Measurements from ENCODE around the gene PRR35.

PRR35 gene

GRCh38 chr16:582614-583331 is 22.6 kb downstream of the PRR35 start:
- DNase-seq = peak; percentile 17

GRCh38 chr16:583470-583814 is 23.2 kb downstream of the PRR35 start:
- peak; percentile 63 for DNase-seq

GRCh38 chr16:583815-584591 is 23.8 kb downstream of the PRR35 start:
- peak; percentile 74 for DNase-seq

- DNase-seq = peak; percentile 57
Observed at GRCh38 chr16:585351-585750, 25.2 kb downstream of the PRR35 start.

- no peak for DNase-seq
Observed at GRCh38 chr16:586047-586644, 26.0 kb downstream of the PRR35 start.

- DNase-seq = no peak
Observed at GRCh38 chr16:586645-587590, 26.7 kb downstream of the PRR35 start.

GRCh38 chr16:588639-588888 is 28.4 kb downstream of the PRR35 start:
- peak; percentile 35 for DNase-seq

GRCh38 chr16:588889-589657 is 28.9 kb downstream of the PRR35 start:
- peak; percentile 93 for DNase-seq

- peak; percentile 94 for DNase-seq
Observed at GRCh38 chr16:589658-590187, 29.5 kb downstream of the PRR35 start, which contains the start of gene RAB40C. TSS of gene RAB40C (plus strand) at chr16:590066. CDS start at chr16:590292, 226 bp downstream.

GRCh38 chr16:590188-590814 is 30.1 kb downstream of the PRR35 start:
- DNase-seq = no peak

GRCh38 chr16:590815-591200 is 30.6 kb downstream of the PRR35 start:
- no peak for DNase-seq

GRCh38 chr16:591231-591630 is 31.0 kb downstream of the PRR35 start:
- DNase-seq = no peak

GRCh38 chr16:591892-592517 is 31.8 kb downstream of the PRR35 start:
- no peak for DNase-seq

GRCh38 chr16:592518-593306 is 32.5 kb downstream of the PRR35 start:
- DNase-seq = peak; percentile 86

- DNase-seq = peak; percentile 56
Observed at GRCh38 chr16:593406-593805, 33.2 kb downstream of the PRR35 start.

- no peak for DNase-seq
Observed at GRCh38 chr16:593807-594206, 33.6 kb downstream of the PRR35 start.

GRCh38 chr16:595094-595528 is 34.9 kb downstream of the PRR35 start:
- no peak for DNase-seq

GRCh38 chr16:595942-596735 is 35.9 kb downstream of the PRR35 start:
- DNase-seq = no peak

- no peak for DNase-seq
Observed at GRCh38 chr16:596736-597060, 36.5 kb downstream of the PRR35 start.

All from NCI-H2171 treated with DMSO at 0.1 percent for 48 hours (cell line).